IPS-11a (cell line): Measurements from ENCODE around the gene OR8B3.

Source experiments
- H3K4me3 ChIP-seq: one replicate; pipeline ENCODE4 v1.5.1; 2013; ENCODE audit warnings: low read depth, low read length, control low read depth

OR8B3 gene

GRCh38 chr11:124376280-124376679 is 22.5 kb downstream of the OR8B3 start:
- no peak overlapping the region for H3K4me3 ChIP-seq

- no peak overlapping the region for H3K4me3 ChIP-seq
These were observed 39.3 kb downstream of the OR8B3 start for GRCh38 chr11:124359566-124359965.

GRCh38 chr11:124346311-124346955 is 52.4 kb downstream of the OR8B3 start:
- H3K4me3 ChIP-seq = no peak overlapping the region
